Activated CD4-positive, alpha-beta T cell treated with anti-CD3 and anti-CD28 coated beads, Interleukin-2, amount 50 U/mL, for 24 hours (primary cell): ENCODE measurements around the gene STX7.

Experiments
- DNase-seq, 2 donors: peaks; one replicate each; pipeline ENCODE4 v3.0.0-alpha.2; 2020; ENCODE audit warnings: low read depth in 1 of 2, low spot score in 1 of 2

Gene STX7

GRCh38 chr6:132506869-132507808, 5.8 kb downstream of the STX7 start:
- DNase-seq: no peak

- DNase-seq: no peak
Measured at GRCh38 chr6:132506461-132506860, 6.5 kb downstream of the STX7 start.

- no peak for DNase-seq
Measured at GRCh38 chr6:132505158-132505557, 7.8 kb downstream of the STX7 start.

- no peak for DNase-seq
Measured at GRCh38 chr6:132504757-132505156, 8.2 kb downstream of the STX7 start.

- no peak for DNase-seq
Measured at GRCh38 chr6:132499757-132500156, 13.2 kb downstream of the STX7 start.

GRCh38 chr6:132498638-132499037, 14.3 kb downstream of the STX7 start:
- no peak for DNase-seq

- no peak for DNase-seq
Measured at GRCh38 chr6:132496519-132497180, 16.3 kb downstream of the STX7 start.

- DNase-seq: no peak
Measured at GRCh38 chr6:132495604-132496079, 17.3 kb downstream of the STX7 start.

- DNase-seq: no peak
Measured at GRCh38 chr6:132494954-132495353, 18.0 kb downstream of the STX7 start.

GRCh38 chr6:132491881-132492280, 21.0 kb downstream of the STX7 start:
- DNase-seq: no peak

- DNase-seq: no peak
Measured at GRCh38 chr6:132491303-132491702, 21.6 kb downstream of the STX7 start.

GRCh38 chr6:132490478-132491204, 22.3 kb downstream of the STX7 start:
- no peak for DNase-seq

- DNase-seq: no peak
Measured at GRCh38 chr6:132490024-132490423, 22.9 kb downstream of the STX7 start.

GRCh38 chr6:132489376-132489775, 23.5 kb downstream of the STX7 start:
- DNase-seq: no peak

- no peak for DNase-seq
Measured at GRCh38 chr6:132487762-132488161, 25.2 kb downstream of the STX7 start.

- DNase-seq: no peak
Measured at GRCh38 chr6:132484680-132485018, 28.3 kb downstream of the STX7 start.

GRCh38 chr6:132483779-132484679, 28.9 kb downstream of the STX7 start:
- peak in 1 of 2 donors; percentile 50 for DNase-seq

GRCh38 chr6:132482581-132482980, 30.3 kb downstream of the STX7 start:
- no peak for DNase-seq

GRCh38 chr6:132481189-132481588, 31.7 kb downstream of the STX7 start:
- DNase-seq: no peak

- no peak for DNase-seq
Measured at GRCh38 chr6:132479131-132479530, 33.8 kb downstream of the STX7 start.

- DNase-seq: no peak
Measured at GRCh38 chr6:132478674-132479073, 34.2 kb downstream of the STX7 start.
